NCI-H345 treated with DMSO at 0.1 percent for 48 hours (cell line): ENCODE data around the gene BCKDHA.
A peak's percentile ranks its signal among the peaks of the same experiment; 100 is the strongest.
"Not testable (repeated sequence)": the region's sequence is repeated elsewhere in the genome, so short reads cannot be mapped to it uniquely, and the experiment has no call there.

Source experiments
- DNase-seq: peaks from one replicate; lab custom pipeline; 2025; ENCODE audit not compliant: unreplicated experiment; lab: John Stamatoyannopoulos, UW

Gene BCKDHA

DNA sequence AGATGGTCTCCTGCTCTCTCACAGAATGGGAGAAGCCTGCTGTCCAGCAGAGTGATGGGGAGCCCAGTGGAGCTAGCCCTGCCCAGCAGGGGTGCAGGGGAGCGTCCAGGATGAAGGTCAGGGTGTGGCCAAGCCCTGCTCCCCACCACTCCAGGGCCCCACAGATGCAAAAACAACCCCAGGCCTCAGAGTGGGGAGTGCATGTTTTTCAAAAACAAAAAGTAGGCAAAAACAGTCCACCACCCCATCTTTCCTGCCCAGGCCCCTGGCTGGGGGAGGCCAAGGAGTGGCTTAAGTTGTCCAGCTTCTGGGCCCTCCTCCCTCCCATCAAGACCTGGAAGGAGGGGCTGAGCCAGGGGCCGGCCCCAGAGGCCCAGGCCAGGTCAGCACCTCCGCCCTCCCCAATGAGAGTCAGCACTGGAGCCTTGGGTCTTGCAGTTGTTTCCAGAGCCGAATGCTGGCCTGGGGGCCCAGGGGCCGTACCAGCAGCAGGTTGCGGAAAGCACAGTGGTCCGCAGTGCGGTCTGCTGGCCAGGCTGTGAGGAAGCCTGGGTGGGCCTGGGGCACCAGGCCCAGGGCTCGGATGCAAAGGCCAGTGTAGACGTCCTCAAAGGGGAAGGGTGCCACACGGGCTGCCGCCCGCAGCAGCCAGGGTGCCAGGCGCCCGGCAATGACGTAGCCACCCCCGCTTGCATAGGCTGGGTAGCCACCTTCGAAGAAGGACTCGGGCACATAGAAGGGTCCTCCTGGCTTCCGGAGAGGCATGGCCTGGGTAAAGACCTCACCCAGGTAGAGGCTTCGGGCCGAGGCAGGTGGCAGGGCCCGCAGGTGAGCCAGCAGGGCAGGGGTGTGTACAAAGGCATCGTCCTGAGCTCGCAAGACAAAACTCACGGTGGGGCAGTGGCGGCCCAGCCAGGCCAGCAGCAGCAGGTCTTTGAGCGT is 27.8 kb downstream of the BCKDHA start:
- DNase-seq = no peak

DNA sequence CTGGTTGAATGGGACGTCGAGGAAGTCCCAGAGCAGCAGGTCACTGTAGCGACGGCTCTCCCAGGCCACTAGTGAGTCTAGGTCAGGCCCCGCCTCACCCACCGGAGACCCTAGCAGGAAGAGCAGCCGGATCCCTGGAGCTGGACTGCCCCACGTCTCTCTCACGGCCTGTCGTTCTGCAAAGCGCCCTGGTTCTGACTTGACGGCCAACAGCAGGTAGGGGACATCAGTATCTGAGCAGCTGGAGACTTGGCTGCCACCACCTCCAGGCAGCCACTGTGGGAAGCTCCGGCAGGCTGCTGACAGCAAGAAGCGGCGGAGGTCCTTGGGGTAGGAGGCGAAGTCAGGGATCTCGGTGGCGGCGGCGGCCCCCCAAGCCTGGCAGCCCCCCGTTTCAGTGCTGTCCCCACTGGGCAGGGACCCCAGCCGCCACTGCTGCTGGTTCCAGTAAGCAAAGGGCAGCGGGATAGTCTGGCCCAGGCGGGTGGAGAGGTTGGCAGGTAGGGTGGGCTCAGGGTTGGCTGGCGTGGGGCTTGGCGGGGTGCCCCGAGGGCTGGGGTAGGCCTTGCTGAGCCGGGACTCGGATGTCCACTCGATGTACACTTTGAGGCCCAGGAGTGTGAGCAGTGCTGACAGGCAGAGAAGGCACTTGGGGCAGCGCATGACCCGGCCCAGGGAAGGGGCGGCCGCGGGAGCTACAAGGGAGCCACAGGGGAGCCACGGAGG is 28.7 kb downstream of the BCKDHA start:
- DNase-seq = no peak

DNA sequence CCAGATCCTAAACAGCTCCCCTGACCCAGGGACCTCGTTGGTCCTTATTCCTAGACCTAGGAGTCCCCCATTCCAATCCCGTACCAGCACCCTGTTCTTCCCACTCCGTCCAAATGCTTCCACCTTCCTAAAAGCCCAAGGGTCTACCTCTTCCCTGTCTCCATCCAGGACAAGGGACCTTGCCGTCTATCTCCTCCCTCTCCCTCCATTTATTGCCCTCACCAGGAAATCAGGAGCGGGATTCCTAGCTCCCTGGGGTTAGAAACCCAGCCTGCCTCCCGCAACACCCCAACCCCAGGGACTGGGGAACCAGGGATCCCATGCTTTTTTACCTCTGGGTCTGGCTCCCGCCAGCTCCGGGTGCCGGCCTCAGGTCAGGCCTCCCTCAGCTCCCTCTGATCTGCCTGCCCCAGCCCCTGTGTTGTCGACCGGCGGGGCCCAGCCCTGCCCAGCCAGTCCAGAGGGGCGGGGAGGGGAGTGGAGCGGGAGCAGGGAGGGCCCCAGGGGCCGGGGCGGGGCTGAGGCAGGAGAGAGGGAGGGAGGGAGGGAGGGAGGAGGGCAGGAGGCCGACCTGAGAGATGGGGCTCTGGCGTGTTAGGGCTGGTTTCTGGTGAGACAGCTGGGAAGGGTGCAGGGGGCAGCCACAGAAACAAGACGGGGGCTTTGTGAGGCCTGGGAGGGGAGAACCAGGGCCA is 29.5 kb downstream of the BCKDHA start, which contains the start of gene B3GNT8:
Gene B3GNT8 (minus strand): TSS at position 423 of the 695 bp plus-strand sequence. CDS start 596 bp downstream, outside the sequence.
- no peak for DNase-seq

DNA sequence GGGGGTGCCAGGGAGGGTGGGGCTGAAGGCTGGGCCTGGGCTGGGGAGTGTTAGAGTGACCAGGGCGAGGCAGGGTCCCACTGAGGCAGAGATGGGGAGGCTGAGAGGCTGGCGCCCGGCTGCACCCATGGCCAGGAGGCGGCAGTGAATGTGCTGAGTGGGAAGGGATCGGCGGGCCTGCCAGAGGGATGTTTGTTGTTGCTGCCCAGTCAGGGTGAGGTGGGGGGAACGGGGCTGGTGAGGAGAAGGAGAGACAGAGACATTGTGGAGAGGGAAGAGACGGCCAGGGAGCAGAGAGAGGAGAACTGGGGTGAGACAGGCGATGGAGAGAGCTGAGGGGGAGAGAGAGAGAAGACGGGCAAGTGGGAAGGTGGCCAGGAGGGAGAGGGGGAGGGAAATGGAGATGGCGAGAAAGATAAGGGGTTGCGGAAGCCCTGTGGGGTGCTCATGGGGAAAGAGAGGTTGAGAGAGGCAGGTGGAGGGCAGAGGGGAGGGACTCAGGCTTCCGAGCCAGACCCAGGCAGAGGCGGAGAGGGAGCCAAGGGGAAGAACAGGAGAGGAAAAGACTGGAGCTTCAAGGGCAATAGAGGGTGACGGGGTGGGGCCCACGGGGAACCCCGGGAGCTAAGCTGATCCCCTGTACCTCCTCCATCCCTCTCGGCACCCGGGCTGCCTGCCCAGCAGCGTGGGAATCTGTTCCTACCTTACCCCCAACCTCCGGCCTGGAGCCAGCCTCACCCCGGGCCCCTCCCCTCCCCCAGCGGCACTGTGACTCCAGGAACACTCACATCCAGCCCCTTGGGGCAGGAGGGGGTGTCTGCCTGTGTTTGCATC is 30.2 kb downstream of the BCKDHA start:
- no peak for DNase-seq

DNA sequence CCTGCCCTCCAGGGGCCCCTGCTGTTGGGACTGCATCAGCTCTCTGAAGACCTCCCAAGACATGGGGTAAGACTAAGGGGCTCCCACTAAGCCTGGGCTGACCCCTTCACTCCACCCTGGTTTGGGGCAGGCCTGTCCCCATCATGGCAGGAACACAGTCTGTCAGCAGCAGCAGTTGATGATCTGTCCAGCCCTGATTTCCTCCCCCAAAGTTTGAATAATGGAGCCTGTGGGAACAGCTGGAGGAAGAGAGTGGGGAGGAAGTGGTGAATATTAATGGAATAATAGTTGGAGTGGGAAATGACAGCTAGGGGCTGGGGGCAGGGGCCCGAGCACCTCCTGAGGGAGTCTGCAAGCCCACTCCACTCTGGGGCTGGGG is 30.9 kb downstream of the BCKDHA start:
- DNase-seq = no peak

DNA sequence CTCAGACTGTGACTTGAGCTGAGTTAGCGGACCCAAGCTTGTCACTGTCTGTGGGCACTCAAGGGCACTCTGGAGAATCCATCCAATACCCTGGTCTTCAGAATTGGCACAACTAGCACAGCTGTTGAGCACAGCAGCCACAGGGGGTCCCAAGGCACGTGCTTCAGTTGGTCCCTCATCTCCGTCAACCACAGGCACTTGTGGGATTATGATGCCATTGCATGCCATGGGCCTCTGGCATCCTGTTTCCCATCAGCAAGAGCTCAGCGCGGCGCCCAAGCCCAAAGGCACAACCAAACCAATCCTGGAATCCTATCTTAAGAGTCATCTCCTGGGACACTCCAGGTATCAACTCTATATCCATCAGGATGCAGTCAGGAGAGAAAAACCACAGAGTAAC is 33.3 kb downstream of the BCKDHA start:
- DNase-seq = no peak

DNA sequence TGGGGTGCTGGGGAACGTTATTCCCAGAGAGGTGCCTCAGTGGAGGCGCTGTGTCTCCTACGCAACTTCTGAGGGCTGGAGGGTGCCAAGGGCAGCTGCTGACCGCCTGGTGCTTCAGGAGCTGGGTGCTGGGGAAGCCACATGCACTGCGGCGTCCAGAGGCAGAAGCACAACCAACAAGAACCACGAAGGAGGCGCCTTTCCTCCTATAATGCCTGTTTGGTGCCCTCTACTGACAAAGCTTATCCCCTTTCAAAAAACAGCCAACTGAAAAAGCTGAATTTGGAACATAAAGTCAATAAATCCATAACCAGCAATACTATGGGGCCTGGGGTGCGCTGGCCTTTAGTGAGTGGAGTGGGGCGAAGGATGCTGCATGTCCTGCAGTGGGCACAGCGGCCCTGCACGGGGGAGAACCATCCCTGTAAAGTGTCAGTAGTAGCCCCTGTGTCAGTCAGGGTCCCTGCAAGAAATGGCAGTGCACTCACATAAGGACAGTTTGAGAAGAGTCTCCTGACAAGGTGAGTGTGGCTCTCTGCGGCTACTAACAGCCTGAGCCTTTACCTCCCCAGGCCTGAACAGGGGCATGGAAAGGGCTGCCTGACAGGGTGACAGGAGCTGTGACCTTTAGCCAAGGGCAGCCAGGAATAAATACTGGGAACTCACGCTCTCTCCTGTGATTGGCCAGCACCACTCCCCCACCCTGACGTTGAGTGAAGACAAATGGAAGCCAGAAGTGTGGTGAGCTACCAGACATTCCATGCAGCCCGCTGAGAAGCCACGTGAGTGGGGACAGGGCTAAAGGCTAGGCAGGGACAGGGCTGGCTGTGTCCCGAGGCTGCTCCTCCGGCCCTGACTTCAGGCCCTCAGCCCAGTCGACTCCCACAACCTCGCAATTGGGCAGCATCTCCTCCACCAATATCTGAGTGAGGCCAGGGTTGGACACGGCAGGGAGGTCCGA is 34.1 kb downstream of the BCKDHA start:
- DNase-seq = no peak

DNA sequence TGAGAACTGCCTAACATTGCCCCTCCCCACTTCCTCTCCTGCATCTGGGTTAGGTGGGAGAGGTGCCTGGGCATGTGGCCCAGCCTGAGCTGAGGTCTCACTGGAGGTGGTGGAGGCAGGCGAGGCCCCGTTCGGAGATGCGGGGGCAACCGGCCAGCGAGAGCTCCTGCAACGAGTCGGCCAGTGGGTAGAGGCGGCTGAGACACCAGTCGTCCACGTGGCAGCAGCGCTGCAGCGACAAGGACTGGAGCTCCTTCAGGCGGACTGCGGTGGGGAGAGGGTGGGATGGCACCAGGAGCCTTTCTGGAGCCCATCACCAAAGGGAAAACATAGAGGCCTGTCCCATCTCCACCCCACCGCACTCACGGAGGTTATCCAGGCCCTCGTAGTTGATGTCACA is 35.6 kb downstream of the BCKDHA start:
- DNase-seq = no peak

DNA sequence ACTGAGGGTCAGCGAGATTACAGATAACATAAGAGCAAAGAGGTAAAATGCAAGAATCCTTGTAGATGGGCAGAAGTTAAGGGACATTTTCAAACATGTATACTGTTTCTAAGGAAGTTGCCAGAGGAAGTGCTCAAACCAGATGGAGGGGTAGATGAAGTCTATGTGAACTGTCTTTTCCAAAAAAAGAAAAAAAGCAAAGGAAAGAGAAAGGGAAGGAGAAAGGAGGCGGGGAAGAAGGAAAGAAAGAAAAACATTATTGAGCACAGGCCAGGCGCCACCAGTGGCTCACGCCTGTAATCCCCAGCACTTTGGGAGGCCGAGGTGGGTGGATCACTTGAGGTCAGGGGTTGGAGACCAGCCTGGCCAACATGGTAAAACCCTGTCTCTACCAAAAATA is 36.8 kb downstream of the BCKDHA start:
- DNase-seq = no peak

DNA sequence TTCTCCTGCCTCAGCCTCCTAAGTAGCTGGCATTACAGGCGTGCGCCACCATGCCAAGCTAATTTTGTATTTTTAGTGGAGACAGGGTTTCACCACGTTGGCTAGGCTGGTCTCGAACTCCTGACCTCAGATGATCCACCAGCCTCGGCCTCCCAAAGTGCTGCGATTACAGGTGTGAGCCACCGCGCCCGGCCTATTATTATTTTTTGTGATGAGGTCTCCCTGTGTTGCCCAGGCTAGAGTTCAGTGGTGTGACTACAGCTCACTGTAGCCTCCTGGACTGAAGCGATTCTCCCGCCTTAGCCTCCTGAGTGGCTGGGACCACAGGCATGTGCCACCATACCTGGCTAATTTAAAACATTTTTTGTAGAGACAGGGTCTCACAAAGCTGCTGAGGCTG is 37.8 kb downstream of the BCKDHA start:
- DNase-seq = not testable (repeated sequence)

DNA sequence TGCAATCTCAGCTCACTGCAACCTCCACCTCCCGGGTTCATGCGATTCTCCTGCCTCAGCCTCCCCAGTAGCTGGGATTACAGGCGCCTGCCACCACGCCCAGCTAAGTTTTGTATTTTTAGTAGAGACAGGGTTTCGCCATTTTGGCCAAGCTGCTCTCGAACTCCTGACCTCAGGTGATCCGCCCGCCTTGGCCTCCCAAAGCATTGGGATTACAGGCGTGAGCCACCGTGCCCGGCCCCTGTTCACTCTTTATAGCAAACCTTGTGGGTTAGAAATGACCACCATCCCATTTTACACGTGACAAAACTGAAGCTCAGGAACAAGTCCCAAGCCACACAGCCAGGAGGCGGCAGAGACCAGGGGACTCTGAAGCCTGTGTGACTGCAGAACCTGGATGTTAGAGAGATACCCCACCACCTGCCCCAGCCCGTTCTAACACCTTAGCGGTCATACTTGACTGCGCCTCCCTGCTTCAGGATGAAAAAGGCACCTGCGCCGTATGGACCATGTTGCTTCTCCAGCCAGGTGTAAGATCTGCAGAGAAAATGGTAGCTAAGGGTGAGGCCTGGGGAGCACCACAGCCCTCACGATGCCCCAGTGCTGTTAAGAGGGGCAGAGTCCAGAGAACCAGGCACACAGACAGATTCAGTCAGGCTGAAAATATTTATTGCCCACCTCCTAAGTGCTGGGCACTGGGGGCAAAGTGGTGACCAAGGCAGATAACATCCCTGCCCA is 38.5 kb downstream of the BCKDHA start:
- DNase-seq = no peak

DNA sequence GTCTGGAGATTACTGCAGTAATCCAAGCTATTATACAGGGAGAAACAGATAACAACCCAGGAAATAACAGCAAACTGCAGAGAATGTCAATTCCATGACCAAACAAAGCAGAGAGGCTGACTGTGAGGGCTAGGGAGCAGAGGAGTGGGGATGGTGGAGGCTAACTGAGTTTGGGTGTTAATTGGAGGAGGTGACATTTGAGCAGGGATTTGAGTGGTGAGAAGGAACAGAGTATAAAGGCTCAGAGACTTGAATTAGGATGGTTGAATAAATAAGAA is 39.0 kb downstream of the BCKDHA start:
- no peak for DNase-seq

DNA sequence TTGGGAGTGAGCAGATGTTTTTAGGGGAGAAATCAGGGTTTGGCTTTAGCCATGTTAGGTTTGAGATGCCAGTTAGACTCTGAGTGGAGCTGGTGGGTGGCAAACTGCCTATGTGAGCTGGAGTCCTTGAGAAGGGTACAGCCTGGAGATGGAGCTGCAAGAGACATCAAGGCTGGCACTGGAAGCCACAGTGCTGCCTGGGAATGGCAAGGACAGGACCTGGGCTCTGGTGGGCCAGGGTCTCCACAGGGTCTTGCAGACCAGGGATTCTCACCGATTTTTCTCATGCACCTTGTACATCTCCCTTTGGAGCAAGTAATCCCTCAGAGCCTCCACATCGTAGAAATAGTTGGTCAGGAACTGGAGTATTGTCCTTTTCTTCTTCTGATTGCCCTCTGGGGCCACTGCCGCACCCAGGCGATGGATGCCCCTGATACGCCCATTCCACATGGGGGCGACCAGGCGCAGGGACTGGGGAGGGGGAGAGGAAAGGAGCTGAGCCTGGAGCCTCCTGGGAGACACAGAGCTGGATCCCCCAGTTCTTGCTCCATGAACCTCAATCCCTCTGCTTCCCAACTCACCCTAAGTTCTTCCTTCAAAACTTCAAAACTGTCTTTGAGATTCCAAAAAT is 40.4 kb downstream of the BCKDHA start:
- DNase-seq = no peak

DNA sequence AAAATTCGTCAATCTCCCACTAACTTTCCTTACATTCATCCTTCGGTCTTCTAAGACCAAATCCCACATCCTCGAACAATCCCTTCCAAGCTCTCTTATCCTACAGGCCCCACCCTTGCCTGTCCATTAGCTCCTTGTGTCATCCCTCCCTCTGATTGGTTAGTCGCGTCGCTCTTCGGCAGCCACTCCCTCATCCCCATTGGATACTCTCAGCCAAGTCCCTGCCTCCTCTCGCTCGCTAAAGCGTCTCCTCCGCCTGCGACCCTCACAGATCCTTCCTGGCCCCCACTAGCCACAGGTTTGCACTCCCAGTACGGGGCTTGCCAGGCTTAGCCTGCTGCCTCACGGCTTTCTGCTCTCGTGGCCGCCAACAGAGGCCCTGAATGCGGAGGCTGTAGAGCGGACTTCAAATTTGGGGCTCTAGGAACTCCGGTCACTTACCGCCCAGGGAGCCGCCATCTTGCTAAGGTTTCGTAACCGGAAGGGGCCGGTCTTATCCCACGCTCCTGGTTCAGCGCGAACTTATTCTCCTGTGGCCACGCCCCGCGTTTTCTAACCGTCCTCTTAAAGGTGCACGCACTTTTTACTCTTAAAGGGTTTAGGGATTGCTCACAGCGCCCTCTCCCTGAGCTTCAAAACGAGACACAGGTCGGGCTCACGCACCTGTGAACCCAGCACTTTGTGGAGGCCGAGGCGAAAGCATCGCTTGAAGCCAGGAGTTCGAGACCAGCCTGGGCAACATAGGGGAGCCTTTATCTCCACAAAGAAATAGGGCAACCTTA is 42.0 kb downstream of the BCKDHA start, which contains the start of gene DMAC2:
Gene DMAC2 (minus strand): TSS at position 472 of the 782 bp plus-strand sequence. CDS start 13 bp downstream, at position 459.
- DNase-seq = peak; percentile 91

DNA sequence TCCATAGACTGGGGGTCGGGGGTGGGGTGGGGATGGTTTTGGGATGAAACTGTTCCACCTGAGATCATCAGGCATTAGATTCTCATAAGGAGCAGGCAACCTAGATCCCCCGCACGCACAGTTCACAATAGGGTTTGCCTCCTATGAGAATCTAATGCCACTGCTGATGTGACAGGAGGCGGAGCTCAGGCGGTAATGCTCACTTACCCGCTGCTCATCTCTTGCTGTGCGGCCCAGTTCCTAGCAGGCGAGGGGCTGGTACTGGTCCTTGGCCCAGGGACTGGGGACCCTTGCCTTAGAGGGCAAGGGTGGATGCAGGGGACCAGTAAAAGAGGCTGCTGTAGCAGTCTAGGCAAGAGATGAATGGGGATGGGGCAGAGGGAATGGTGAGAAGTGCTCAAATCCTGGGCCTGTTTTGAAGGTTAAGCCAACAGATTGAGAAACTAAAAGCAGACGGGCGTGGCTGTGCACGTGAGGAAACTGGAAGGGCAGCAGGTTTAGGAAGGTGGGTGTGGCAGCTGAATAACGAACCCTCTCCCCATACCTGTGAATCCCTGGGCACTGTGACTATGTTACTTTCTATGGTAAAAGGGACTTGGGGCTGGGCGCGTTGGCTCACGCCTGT is 43.8 kb downstream of the BCKDHA start:
- DNase-seq = no peak

DNA sequence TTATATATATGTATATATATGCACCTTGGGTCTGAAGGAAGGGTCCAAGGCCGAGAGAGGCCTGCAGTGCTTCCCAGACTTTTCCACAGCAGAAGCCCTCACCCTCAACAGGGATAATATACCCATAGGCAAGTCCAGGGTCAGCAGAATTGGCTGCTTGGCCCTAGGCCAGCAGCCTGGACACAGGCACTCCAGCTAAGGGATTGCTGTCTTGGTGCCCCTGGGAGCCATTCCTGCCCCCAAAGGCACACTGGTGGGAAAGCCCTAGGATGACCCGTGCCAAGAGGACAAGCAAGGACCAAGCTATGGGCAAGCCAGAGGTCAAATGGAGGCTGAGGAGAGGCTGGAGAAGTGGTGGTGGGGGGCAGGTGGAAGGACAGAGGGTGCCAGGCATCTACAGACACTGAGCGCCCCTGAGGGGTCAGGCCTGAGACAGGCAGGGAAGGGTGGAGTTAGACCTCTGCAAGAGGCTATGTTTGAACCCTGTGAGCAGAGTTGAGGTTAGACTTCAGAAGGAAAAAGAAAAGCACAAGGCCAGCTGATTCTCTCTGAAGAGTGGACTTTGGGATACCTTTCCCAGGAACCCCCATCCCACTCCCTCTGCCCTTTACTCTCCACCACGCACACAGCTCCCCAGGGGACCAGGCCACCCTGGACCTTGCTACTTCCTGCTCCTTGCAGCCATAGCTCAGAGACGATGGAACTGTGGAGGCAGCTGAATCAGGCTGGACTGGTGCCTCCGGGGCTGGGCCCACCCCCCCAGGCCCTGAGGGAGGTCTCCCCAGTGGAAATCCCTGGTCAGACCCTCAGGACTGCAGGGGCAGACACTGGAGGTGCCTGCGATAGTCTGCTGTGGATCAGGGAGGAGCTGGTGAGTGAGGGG is 45.1 kb downstream of the BCKDHA start, which contains the start of gene ERICH4:
Gene ERICH4 (plus strand): TSS at position 684 of the 883 bp plus-strand sequence. CDS start 14 bp downstream, at position 698.
- no peak for DNase-seq
